Activated CD8-positive, alpha-beta memory T cell treated with anti-CD3 and anti-CD28 coated beads, Interleukin-2, amount 50 U/mL, for 1 hour (primary cell): ENCODE results near the gene PHLDA3.

ENCODE experiments used
- DNase-seq: peaks from one replicate; pipeline ENCODE4 v3.0.0-alpha.2; 2020; ENCODE audit errors: extremely low read depth

Gene PHLDA3

GRCh38 chr1:201463071-201463552, 5.9 kb downstream of the PHLDA3 start:
- no peak for DNase-seq

GRCh38 chr1:201461645-201462441, 7.1 kb downstream of the PHLDA3 start:
- DNase-seq = no peak

DNA sequence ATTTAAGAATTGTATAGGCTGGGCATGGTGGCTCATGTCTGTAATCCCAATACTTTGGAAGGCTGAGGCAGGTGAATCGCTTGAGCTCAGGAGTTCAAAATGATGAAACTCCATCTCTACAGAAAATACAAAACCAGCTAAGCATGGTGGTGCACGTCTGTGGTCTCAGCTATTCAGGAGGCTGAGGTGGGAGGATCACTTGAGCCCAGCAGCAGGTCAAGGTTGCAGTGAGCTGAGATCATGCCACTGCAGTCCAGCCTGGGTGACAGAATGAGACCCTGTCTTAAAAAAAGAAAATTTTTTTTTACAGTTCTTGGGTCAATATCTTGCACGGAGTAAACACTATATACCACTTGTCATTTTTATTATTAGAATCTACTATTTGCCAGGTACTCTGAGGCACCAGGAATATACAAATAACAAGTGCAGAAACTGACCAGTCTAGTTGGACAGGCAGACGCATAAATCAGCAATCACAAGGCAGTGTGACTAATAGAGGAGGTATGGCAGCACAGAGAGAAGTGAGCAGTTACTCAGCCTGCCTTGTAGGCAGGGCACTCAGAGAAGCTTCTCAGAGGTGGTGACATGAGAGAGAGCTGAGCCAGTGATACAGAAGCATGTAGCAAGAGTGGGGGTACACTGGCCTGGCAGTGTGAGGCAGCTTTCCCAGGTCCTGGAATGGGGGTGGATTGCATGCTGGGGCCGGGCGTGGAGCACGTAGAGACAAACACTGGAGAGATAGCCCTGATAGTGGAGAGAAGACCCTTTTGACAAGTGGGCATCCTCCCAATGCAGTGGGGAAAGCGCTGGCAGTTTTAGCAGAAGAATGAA, 8.0 kb downstream of the PHLDA3 start:
- no peak for DNase-seq

DNA sequence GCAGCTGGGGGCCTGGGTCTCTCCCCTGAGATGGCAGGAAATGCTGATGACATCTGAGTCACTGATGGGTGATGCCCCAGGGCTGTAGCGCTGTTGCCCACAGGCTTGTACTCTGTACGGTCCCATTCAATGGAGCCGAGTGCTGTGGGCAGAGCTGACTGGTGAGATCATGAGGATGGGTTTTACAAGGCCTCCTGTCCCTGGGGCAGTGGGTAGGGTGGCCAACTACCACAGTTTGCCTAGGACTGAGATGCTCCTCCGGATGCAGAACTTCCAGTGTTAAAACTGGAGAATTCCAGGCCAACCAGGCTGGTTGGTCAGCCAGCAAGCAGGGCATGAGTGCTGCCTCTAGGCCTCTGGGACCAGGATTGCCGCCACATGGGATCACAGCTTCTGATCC, 9.2 kb downstream of the PHLDA3 start:
- DNase-seq = no peak

DNA sequence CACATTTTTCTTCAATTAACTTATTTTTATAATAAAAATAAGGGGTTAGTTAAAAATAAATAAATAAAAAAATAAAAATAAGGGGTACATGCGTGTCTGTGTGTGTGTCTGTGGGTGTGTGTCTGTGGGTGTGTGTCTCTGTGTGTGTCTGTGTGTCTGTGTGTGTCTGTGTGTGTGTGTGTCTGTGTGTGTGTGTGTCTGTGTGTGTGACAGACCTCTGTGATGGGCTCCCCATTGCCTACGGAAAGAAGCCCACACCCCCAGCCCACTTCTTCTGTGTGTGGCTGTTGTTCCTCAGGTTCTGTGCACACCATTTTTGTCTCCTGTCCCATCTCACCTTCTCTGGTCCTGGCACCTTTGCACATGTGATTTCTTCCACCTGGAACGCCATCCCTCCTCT, 9.9 kb downstream of the PHLDA3 start:
- DNase-seq = no peak

DNA sequence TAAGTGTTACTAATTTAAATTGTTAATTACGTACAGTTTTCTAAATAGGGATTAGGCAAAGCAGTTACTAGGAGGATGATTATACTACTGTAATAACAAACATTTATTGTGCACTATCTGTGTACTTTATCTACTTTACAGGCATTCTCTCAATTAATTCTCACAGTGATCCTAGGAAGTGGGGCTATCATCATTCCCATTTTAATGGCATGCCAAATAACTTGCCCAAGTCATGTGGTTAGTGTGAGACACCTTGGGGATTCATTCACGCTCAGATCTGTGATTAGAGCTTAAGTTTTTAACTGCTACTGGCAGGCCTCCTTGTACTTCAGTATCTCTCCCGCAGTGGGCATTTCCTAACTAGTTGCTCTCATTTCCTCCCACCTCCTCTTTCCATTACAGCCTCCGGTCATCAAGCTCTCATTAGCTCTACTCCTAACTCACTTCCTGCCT, 11.5 kb downstream of the PHLDA3 start:
- no peak for DNase-seq

DNA sequence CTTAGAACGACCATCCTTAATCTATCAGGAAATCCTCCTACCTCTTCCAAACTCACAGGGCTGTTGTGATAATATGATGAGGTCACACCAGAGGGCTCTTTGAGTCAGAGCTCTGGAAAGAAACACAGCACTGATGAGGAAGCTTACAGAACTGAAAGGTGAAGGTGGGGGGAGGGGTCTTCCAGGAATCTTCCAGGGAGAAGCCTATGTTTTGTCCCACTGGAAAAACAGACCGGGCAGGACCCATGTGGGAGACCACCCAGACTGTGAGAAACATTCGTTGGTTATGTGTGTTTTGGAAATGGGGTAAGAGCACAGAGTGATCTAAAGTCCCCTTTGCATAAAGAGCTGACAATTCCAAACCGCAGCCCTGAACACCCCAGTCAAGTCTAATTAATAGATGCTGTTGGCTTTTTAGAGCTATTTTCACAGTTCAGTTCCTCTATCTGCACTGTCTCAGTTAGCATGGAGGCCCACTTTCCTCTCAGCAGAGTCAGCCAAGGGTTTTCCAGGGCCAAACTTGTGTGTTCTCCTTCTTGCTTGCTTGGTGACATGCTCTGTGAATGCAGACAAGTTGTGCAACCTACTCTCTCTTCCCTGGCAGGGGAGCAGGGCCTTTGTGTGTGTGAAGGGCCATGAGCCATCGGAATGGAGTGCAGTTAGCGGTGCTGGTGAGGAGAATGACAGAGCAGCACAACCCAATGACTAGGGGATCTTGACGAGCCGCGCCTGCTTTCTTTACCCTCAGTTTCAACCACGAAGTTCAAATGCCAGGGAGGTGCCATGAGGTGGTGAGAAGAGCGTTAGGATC, 12.3 kb downstream of the PHLDA3 start:
- DNase-seq = no peak

DNA sequence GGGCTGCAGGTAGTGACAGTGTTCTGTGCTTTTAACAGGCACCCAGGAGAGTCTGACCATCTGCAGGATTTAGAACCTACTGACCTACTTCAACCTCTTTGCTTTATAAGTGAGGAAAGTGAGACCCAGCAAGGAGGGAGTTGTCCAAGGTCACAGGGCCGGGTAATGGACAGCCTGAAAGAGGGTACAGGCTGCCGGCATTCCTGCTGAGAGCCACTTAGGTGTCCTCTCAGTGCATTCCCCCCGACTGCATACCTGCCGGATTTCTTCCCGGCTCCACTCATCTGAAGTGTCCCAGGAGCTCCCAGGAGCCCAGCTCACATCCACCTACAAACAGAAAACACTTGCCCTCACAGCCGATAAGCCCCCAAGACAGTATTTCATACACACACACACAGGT, 13.9 kb downstream of the PHLDA3 start:
- DNase-seq = no peak

DNA sequence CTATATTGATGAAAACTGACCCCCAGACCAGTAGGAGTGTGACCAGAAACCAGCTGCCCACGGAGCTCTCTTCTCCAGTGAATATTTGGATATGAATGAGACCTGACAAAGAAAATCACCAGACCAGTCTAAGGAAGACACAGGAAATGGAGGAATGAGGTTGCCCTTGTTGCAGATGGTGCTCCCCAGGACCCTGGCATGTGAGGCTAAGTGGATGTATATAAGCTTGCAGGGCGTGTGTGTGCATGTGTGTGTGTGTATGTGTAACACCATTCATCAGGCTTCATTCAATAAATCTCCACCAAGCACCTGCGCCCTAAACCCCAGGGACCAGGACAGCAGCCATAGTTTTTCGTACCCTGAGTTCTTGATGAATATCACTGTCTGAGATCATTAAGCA, 14.4 kb downstream of the PHLDA3 start:
- no peak for DNase-seq

DNA sequence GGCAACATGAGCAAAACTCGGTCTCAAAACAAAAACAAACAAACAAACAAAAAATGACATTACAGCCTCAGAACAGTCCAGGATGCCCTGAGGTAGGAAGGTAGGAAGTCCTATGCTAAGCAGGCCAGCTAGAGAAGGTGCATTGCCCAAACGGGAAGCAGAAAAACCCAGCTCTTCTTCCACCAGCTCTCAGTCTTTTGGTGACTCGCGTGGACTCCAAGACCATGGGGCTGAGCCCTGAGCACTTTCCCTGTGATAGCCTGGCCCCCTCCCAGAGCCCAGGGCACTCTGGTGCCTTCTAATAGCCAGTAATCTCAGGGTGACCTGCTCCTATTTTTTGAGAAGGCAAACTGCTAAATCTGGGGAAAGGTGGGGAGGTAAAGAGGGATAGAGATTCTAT, 16.1 kb downstream of the PHLDA3 start:
- no peak for DNase-seq

DNA sequence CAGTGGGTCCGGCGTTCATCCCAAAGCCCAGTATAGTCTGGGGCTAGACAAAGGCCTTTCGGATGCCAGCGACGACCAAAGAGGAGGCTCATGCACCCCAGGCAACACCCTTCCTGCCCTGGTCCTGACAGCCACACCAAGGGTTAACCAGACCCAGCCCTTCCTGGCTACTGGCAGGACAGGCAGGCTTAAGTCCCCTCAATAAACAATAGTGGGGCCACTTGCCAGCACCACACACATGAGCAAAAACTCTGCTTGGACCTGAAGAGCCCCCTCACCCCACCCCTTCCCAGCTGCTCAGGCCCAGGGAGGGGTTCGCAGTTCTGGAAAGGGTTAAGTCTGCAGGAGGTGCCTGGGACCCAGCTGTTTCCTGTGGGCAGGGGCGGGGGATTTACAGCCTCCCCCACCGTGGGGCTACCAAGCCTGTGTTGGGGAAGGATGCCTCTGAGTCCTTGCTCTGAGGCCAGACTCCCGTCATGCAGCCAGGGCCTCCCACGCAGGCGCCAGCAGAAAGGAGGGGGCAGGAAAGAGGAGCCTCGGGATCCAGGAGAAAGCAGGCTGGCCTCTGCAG, 18.2 kb downstream of the PHLDA3 start:
- no peak for DNase-seq

GRCh38 chr1:201448990-201449389, 20.0 kb downstream of the PHLDA3 start:
- no peak for DNase-seq

GRCh38 chr1:201447903-201448871, 20.8 kb downstream of the PHLDA3 start:
- DNase-seq = no peak

- DNase-seq = no peak
These were observed 23.7 kb downstream of the PHLDA3 start for GRCh38 chr1:201445310-201445709.

GRCh38 chr1:201444792-201445191, 24.2 kb downstream of the PHLDA3 start:
- DNase-seq = no peak

DNA sequence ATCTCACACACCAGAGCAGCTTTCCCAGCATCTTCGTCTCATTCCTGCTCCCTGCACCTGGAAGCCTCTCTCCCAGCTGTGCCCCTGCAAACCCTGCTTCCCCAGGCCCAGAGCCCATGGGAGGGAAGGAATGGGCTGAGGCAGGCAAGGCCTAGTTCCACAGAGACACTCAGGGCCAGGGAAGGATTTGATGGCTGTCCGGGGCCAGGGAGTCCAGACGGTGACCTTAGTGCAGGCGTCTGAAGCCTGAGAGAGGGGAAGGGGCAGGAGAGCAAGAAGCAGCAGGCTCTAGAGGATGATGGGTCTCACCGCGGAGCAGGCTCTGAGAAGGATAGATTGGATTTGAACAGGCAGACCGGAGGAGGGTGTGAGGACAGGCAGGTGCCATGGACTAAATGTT, 25.2 kb downstream of the PHLDA3 start:
- DNase-seq = no peak

GRCh38 chr1:201436969-201437368, 32.0 kb downstream of the PHLDA3 start:
- no peak for DNase-seq

DNA sequence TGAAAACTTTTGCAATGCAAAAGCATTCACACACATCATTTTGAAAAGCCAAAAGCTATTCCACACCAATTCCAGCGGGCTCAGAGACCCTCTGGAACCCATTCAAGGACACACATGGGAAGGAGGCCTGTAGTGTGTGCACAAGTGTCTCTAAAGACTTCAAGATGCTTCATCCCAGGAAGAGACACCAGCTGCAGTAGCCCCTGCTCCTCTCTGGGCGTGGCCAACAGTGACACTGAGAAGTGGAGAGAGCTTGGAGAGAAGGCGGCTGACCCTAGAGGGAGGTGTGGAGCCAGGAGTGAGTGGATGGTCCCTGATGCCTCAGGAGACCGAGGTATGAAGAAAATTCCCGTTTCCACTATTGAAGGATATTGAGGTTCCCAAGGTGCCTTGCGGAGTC, 32.6 kb downstream of the PHLDA3 start:
- no peak for DNase-seq

DNA sequence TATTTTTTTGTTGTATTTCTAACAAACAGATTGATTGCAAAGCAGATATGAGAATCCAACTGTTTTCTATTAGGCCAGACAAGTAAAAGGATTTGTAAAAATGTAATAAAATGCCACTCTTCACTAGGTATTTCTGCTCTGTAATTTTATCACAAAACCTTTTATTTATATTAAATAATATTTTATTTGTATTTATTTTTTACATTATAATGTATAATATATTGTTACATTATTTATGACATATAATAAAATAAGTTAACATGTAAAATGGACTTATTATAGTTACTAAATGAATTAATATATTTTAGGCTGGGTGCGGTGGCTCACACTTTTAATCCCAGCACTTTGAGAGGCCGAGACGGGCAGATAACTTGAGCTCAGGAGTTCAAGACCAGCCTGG, 34.7 kb downstream of the PHLDA3 start:
- no peak for DNase-seq

DNA sequence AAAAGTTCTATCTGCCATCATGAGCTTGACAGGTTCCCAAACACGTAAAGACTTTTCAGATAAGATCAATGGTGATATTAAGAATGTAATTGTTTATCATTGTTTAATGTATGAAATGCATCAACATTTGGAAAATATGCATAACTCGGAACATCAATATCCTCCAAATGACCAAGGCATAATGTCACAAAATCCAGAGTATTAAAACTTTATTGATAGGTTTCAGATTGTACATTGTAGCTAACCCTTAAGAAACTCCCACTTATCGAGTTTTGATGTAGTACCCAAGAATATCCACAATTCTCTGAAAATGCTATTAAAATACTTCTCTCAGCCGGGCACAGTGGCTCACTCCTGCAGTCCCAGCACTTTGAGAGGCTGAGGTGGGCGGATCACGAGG, 35.4 kb downstream of the PHLDA3 start:
- DNase-seq = no peak

GRCh38 chr1:201430776-201431175, 38.2 kb downstream of the PHLDA3 start:
- DNase-seq = no peak
